G401 (cell line): Measurements from ENCODE around the gene EEF2. TPM values are rescaled to one million over a fixed set of nuclear protein-coding genes. Genes with fewer than 3 reads are reported as not detected.
A peak's percentile ranks its signal among the peaks of the same experiment; 100 is the strongest.

Experiments used
- DNase-seq: peaks from one replicate; pipeline ENCODE4 v3.0.0-alpha.2; 2015; ENCODE audit warnings: low spot score
- in situ Hi-C: cut with HindIII; loops from 2 replicates; pipeline ENCODE4 v1.10.0; 2016; ENCODE audit warnings: low sequenced_read_pairs, mixed read lengths
- total RNA-seq: library from RNA; depleted of rRNA; stranded (reverse); fragments of >200 nt; shearing (Covaris generic); gene quantifications from 2 replicates; pipeline ENCODE4 v1.2.3, GENCODE V29; 2014; rRNA removed

Gene EEF2
- total RNA-seq: 2,932 and 3,263 TPM in 2 replicates

DNA sequence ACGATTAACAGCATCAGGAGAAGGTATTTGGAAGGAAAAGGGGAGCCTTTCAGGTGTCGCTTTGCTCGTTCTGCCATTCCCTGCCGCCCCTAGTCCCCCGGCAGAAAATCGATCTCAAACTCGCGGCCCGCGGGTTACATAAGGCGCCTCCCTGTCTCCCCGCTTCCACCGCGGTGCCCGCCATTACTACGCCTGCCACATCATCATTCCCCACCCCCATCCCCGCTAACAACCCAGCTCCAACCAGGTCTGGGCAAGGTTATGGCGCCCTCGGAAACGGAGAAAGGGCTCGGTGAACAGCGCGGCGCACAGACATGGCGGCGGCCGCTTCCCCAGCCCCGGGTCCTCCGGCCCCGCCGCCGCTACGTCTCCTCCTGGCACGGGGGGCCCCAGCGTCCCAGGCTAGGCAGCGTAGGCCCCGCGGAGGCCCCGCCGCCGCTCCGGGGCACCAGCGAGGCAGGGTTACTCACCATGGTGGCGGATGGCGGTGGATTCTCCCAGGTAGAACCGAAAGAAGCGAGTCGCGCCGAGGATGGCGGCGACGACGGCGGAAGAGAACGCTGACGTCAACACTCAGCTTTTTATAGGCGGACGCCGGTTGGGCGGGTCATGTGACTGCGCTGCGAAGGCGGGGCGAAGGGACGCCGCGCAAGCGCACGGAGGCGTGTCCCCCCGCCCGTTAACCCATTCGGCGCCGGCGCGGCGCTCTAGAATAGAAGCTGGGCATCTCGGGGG lies at the start of gene EEF2:
Gene EEF2 (minus strand): TSS at position 556 of the 735 bp plus-strand sequence. CDS start 83 bp downstream, at position 473.
- DNase-seq: peak; percentile 86
- in situ Hi-C loops: no loop called here

DNA sequence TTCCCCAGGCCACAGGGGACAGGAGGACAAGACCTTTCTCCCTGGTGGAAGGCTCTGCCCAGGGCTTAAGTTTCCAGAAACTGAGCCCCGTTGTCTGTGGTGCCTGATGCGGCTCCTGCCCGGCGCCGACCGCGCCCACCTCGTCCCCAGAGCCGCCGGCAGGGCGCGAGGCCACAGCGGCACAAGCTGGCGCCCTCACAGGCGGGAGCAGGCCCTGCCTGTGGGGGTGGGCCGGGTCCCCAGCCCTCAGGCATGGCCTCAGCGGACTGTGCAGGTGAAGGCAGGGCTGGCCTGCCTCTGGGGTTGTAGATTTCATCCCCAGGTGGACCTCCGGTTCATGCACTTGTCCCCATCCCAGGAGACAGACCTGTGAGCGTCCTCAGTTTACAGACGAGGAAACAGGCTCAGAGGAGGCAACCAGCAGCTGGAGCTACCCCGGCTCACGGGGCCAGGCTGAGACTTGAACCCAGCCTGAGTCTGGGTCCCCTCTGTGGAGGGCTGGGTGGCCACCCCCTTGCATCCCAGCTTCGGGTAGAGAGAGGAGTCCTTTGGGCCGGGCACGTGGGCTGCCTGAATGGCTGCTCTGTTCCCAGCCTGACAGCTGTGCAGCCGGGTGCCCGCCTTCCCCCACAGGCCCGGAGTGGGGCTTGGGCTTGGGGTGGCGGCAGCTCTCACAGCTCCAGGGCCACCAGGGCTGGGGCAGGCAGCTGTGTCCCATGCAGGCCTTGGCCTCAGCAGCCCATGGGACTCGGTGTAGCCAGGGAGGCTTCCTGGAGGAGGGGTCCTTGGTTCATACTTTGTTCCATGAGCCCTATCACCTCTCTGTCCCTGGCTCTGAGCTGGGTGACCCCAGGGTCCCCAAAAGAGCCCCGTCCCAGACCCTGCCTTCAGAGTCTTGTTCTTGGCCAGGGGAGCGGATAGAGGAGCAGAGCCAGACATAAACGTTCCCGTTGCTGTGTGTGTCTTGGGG lies 49.1 kb upstream of the EEF2 start:
- in situ Hi-C loops: no loop called here

GRCh38 chr19:4033028-4033956 lies 48.0 kb upstream of the EEF2 start:
- in situ Hi-C loops: no loop called here

More for the DNA sequence above, 49.1 kb upstream of the EEF2 start:
- DNase-seq: no peak

DNA sequence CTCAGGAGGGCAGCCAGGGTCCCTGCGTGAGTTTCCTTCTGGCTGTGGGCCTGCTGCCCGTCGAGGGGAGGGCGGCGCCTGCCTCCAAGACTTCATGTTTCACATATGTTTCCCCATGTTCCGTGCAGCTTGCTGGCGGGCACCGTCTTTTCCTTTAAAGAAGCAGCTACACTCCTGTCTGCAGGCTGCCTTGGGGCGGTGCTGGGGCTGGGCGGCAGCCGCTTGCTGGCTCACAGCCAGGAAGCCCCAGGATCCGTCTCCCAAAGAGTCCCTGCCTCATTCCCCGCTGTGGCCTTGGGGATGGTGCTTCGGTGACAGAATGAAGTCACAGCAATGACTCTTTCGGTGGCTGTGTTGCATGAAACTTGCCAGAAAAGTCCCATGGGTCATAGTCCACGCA lies 47.2 kb upstream of the EEF2 start:
- in situ Hi-C loops: no loop called here
- DNase-seq: no peak

More at GRCh38 chr19:4033028-4033956, 48.0 kb upstream of the EEF2 start:
- no peak for DNase-seq

GRCh38 chr19:4031420-4031819 lies 46.2 kb upstream of the EEF2 start:
- DNase-seq: no peak
- in situ Hi-C loops: no loop called here

DNA sequence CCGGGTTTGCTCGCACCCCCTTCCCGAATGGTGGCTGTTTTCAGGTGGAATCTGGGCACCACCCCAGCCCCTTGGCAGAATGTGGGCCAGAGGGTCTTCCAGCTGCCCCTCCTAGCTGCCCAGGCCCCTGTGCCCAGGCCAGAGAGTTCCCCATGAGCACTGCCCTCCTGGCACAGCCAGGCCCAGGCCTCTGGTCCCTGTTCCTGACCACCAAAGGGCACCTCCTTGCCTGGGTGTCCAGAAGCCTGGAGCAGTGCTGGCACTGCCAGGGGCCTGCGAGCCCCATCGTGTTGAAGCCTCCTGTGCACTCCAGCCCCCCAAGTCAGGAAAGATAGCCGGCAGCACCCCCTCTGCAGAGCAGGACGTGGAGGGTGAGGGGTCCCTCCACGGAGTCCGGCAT lies 45.7 kb upstream of the EEF2 start:
- in situ Hi-C loops: no loop called here
- DNase-seq: no peak

- in situ Hi-C loops: no loop called here
- DNase-seq: no peak
These were observed 45.3 kb upstream of the EEF2 start for GRCh38 chr19:4030552-4030951.

DNA sequence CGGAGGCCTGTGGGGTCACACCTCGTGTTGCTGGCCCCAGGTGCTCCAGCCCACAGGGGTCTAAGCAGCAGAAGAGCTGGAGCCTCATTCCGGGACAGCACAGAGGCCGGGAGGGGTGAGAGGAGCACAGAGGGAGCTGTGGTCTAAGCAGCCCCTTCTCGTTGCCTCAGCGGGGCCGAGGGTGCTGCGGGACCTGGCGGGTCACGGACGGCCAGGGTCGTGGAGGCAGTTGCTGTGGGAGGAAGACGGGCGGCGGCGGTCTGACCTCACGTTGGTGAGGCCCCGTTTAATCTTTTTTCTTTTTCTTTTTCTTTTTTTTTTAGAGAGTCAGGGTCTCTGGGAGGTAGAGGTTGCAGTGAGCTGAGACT lies 44.0 kb upstream of the EEF2 start:
- no peak for DNase-seq
- in situ Hi-C loops: no loop called here

GRCh38 chr19:4028334-4029246 lies 43.3 kb upstream of the EEF2 start:
- DNase-seq: no peak
- in situ Hi-C loops: no loop called here

GRCh38 chr19:4027146-4027545 lies 41.9 kb upstream of the EEF2 start:
- in situ Hi-C loops: no loop called here
- no peak for DNase-seq

DNA sequence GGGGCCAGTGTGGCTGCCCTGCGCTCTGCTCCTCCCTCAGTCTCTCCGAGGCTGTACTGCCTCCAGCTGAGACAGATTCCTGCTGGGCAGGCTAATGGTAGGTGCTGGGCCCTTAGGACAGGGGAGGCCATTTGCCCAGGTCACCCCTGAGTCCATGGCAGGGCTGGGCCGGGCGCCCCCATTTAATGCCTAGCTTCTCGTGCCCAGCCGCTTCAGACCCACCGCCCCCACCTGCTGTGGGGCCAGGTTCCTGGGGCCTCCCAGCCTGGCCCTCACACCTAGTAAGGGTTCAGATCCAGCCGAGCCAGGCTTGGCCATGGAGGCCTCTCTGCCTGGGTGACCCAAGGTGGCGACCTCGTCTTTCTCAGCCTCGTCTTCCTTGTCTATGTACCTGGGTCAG lies 40.1 kb upstream of the EEF2 start:
- DNase-seq: no peak
- in situ Hi-C loops: no loop called here

DNA sequence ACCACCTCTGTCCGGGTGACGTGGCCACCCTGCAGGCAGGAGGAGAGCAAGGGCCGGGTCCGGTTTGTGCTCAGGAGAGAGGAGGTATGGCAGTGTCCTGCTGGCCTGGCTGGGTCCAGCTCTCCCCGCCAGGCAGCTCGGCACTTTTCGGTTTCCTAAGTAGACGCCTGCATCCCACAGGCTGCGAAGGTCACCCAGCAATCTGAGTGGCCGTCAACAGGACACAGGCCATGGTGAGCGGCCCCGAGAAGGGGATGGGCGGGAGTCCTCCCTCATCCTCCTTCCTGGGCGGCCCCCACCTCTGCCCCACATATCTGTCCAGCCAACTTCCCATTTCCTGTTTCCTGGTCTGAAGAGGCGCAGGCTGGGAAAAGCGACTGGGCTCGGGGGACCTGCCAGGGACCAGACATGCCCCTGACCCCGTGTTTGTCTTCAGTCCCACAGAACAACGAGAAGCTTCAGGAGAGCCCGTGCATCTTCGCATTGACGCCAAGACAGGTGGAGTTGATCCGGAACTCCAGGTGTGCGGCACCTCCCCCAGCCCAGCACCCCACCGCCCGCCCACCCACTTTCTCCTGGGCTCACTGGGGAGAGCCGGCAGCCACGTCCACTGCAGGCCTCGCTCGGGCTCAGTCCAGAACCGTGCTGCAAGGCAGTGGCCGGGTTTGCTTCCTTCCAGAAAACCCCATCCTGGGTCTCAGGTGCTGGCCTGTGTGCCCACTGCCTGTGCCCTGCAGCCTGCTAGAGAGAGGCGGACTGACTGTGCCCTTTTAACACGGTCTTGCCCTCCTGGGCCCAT lies 38.5 kb upstream of the EEF2 start:
- peak; percentile 24 for DNase-seq
- in situ Hi-C loops: no loop called here

DNA sequence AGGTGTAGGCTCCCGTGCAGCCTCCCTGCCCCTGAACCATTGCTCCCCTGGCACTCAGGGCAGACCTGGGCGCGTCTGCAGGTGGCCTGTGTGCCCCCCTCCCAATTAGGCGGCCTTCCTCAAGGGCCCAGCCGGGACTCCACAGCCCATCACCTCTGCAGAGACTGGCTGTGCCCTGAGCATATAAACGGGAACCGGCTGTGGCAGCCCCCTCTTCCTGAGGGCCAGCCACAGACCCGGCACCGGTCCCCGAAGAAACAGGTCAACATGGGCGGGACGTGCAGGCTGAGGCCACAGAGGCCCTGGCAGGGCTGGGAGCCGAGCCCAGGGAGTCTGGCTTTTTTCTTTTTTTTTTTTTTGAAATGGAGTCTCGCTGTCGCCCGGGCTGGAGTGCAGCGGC lies 34.3 kb upstream of the EEF2 start:
- in situ Hi-C loops: no loop called here
- DNase-seq: no peak

- in situ Hi-C loops: no loop called here
- no peak for DNase-seq
These were observed 33.7 kb upstream of the EEF2 start for GRCh38 chr19:4018775-4019504.

DNA sequence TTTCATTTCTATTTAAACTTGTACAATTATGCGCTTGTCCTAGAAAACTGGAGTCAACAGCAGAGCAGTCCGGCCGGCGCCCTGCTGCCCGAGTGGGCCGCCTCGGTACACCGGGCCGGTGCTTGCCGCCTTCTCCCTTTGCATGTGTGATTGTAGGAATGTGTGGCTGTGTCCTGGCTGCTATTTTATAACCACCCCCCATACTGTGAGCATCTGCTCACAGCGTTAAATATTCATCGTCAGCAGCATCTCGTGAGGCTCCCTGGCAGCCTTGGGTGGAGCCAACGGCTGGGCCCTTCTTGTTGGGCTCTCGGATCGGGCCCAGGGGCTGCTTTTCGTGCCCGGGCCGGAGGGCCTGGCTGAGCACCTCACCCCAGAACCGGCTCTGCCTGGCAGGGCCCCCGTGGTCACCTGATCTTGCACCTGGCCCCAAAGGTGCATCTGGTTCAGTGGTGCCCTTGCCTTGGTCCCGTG lies 32.9 kb upstream of the EEF2 start:
- DNase-seq: peak; percentile 73
- in situ Hi-C loops: no loop called here

- no peak for DNase-seq
- in situ Hi-C loops: no loop called here
These were observed 31.8 kb upstream of the EEF2 start for GRCh38 chr19:4016903-4017638.
